OCI-LY3 (cell line): ENCODE data around the gene PID1.

Experiments used
- EZH2phosphoT487 ChIP-seq: fragments of 200-600 bp; shearing (Covaris generic); IDR thresholded peaks from 2 replicates; pipeline ENCODE4 v1.6.1; 2018; ENCODE audit warnings: antibody characterized with exemption, mixed run types, low read depth
- TF ChIP-seq, protein P1 (sequence below): fragments of 200-600, 300-600 bp; sonication (generic); IDR thresholded peaks from 2 replicates; pipeline ENCODE4 v1.5.1; 2014; ENCODE audit warnings: antibody characterized with exemption, low read length, low read depth

DNA sequence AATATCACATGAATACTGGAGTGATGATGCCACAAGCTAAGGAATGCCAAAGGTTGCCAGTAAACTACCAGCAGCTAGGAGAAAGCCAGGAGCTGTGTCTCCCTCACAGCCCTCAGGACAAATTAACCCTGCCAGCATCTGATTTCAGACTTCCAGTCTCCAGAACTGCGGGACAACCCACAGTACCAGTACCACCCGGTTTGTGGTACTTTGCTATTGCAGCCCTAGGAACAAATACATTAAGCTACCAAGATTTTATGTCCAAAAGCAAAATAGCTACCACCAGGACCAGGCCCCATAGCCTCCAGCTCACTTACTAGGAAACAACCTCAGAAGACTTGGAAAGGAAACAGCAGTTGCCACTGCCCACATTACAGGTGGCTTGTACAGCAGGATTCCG, 10.0 kb downstream of the PID1 start:
- TF ChIP-seq, protein P1, sequence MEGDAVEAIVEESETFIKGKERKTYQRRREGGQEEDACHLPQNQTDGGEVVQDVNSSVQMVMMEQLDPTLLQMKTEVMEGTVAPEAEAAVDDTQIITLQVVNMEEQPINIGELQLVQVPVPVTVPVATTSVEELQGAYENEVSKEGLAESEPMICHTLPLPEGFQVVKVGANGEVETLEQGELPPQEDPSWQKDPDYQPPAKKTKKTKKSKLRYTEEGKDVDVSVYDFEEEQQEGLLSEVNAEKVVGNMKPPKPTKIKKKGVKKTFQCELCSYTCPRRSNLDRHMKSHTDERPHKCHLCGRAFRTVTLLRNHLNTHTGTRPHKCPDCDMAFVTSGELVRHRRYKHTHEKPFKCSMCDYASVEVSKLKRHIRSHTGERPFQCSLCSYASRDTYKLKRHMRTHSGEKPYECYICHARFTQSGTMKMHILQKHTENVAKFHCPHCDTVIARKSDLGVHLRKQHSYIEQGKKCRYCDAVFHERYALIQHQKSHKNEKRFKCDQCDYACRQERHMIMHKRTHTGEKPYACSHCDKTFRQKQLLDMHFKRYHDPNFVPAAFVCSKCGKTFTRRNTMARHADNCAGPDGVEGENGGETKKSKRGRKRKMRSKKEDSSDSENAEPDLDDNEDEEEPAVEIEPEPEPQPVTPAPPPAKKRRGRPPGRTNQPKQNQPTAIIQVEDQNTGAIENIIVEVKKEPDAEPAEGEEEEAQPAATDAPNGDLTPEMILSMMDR = no peak
- no peak for TF ChIP-seq EZH2phosphoT487
